GM21447 (cell line): ENCODE results near the gene UGT3A1.
"Not testable (repeated sequence)": the region's sequence is repeated elsewhere in the genome, so short reads cannot be mapped to it uniquely, and the experiment has no call there.

ENCODE experiments used
- ATAC-seq: cut with Tn5 transposase; IDR thresholded peaks from one replicate; pipeline ENCODE4 v1.9.1; 2021; ENCODE audit not compliant: unreplicated experiment

The UGT3A1 gene

GRCh38 chr5:35990941-35991611, at the start of gene UGT3A1:
Gene UGT3A1, minus strand, starts transcription at chr5:35991390. Its CDS starts 150 bp downstream, at chr5:35991240.
- no peak for ATAC-seq

- no peak for ATAC-seq
Observed at GRCh38 chr5:36035696-36036095, 44.5 kb upstream of the UGT3A1 start.

- ATAC-seq = not testable (repeated sequence)
Observed at GRCh38 chr5:36034536-36035134, 43.4 kb upstream of the UGT3A1 start.

- ATAC-seq = no peak
Observed at GRCh38 chr5:36033486-36033885, 42.3 kb upstream of the UGT3A1 start.

- no peak for ATAC-seq
Observed at GRCh38 chr5:36033047-36033446, 41.9 kb upstream of the UGT3A1 start.

GRCh38 chr5:36031223-36031622, 40.0 kb upstream of the UGT3A1 start:
- ATAC-seq = no peak

- no peak for ATAC-seq
Observed at GRCh38 chr5:36029914-36030313, 38.7 kb upstream of the UGT3A1 start.

GRCh38 chr5:36028816-36029465, 37.8 kb upstream of the UGT3A1 start:
- ATAC-seq = no peak

GRCh38 chr5:36027711-36028110, 36.5 kb upstream of the UGT3A1 start:
- no peak for ATAC-seq

- no peak for ATAC-seq
Observed at GRCh38 chr5:36026706-36027465, 35.7 kb upstream of the UGT3A1 start.

- not testable (repeated sequence) for ATAC-seq
Observed at GRCh38 chr5:36022246-36022645, 31.1 kb upstream of the UGT3A1 start.

GRCh38 chr5:36019584-36019983, 28.4 kb upstream of the UGT3A1 start:
- not testable (repeated sequence) for ATAC-seq

GRCh38 chr5:36017622-36018021, 26.4 kb upstream of the UGT3A1 start:
- no peak for ATAC-seq

GRCh38 chr5:36017004-36017403, 25.8 kb upstream of the UGT3A1 start:
- no peak for ATAC-seq

- ATAC-seq = no peak
Observed at GRCh38 chr5:36013182-36013581, 22.0 kb upstream of the UGT3A1 start.

GRCh38 chr5:36009698-36010097, 18.5 kb upstream of the UGT3A1 start:
- no peak for ATAC-seq

GRCh38 chr5:36007366-36007765, 16.2 kb upstream of the UGT3A1 start:
- ATAC-seq = no peak

- ATAC-seq = no peak
Observed at GRCh38 chr5:36006163-36006562, 15.0 kb upstream of the UGT3A1 start.

- ATAC-seq = no peak
Observed at GRCh38 chr5:36001032-36001431, 9.8 kb upstream of the UGT3A1 start.

- no peak for ATAC-seq
Observed at GRCh38 chr5:35999547-35999946, 8.4 kb upstream of the UGT3A1 start.

- no peak for ATAC-seq
Observed at GRCh38 chr5:35996076-35996475, 4.9 kb upstream of the UGT3A1 start.

- no peak for ATAC-seq
Observed at GRCh38 chr5:35990520-35990919, 670 bp downstream of the UGT3A1 start.
